ENCODE measurements around the gene SMAD3.

- TF ChIP-seq POLR2A (IDR thresholded peaks at IDR 0.05) (no peak), CTCF (IDR thresholded peaks at IDR 0.05) (no peak), POLR2AphosphoS5 (IDR thresholded peaks at IDR 0.05) (no peak)
Measured at GRCh38 chr15:67023517-67024313, 41.7 kb upstream of the SMAD3 start.
